HUDEP-2 (cell line): ENCODE results near the gene RMND1.
"Not testable (repeated sequence)": the region's sequence is repeated elsewhere in the genome, so short reads cannot be mapped to it uniquely, and the experiment has no call there.

Source experiments
- DNase-seq, 76 experiments: peaks; one replicate each; lab custom pipeline; 2025; ENCODE audit not compliant: unreplicated experiment in 76 of 76; lab: John Stamatoyannopoulos, UW

The RMND1 gene

GRCh38 chr6:151389618-151390275 lies 62.2 kb downstream of the RMND1 start:
- DNase-seq: peak in 36 of 76 experiments; percentile 25 to 90 (median 56)

GRCh38 chr6:151388997-151389617 lies 62.8 kb downstream of the RMND1 start:
- DNase-seq: peak in 24 of 76 experiments; percentile 9 to 72 (median 46)

- DNase-seq: no peak
Measured at GRCh38 chr6:151388236-151388635, 63.7 kb downstream of the RMND1 start.

GRCh38 chr6:151387175-151387970 lies 64.6 kb downstream of the RMND1 start:
- DNase-seq: no peak

GRCh38 chr6:151385177-151385576 lies 66.7 kb downstream of the RMND1 start:
- DNase-seq: no peak

- no peak for DNase-seq
Measured at GRCh38 chr6:151384151-151384550, 67.8 kb downstream of the RMND1 start.

- DNase-seq: not testable (repeated sequence)
Measured at GRCh38 chr6:151382631-151383030, 69.3 kb downstream of the RMND1 start.

GRCh38 chr6:151381722-151382121 lies 70.2 kb downstream of the RMND1 start:
- no peak for DNase-seq

- no peak for DNase-seq
Measured at GRCh38 chr6:151380848-151381205, 71.1 kb downstream of the RMND1 start.

GRCh38 chr6:151379933-151380847 lies 71.7 kb downstream of the RMND1 start:
- peak in 3 of 76 experiments; percentile 8 to 16 (median 13) for DNase-seq

GRCh38 chr6:151377095-151377494 lies 74.8 kb downstream of the RMND1 start:
- DNase-seq: no peak

- DNase-seq: no peak
Measured at GRCh38 chr6:151376440-151376839, 75.5 kb downstream of the RMND1 start.

GRCh38 chr6:151375833-151376232 lies 76.1 kb downstream of the RMND1 start:
- DNase-seq: no peak

- no peak for DNase-seq
Measured at GRCh38 chr6:151374036-151374683, 77.8 kb downstream of the RMND1 start.

GRCh38 chr6:151372164-151372563 lies 79.8 kb downstream of the RMND1 start:
- DNase-seq: no peak

GRCh38 chr6:151370509-151371078 lies 81.3 kb downstream of the RMND1 start:
- DNase-seq: no peak

- no peak for DNase-seq
Measured at GRCh38 chr6:151365233-151365632, 86.7 kb downstream of the RMND1 start.

GRCh38 chr6:151359486-151359885 lies 92.4 kb downstream of the RMND1 start:
- no peak for DNase-seq

- DNase-seq: no peak
Measured at GRCh38 chr6:151358475-151358874, 93.5 kb downstream of the RMND1 start.
